GM12878 (cell line): Measurements from ENCODE around the gene SERPINH1. TPM values are rescaled to one million over a fixed set of nuclear protein-coding genes. Genes with fewer than 3 reads are reported as not detected.
A peak's percentile ranks its signal among the peaks of the same experiment; 100 is the strongest.

Experiments used
- ASH2L ChIP-seq: fragments of 300-600, 200-600 bp; sonication (generic); IDR thresholded peaks from 2 replicates; pipeline ENCODE4 v1.6.1; 2017; ENCODE audit warnings: low read depth, mild to moderate bottlenecking, borderline replicate concordance
- BCL11A ChIP-seq: IDR thresholded peaks from 2 replicates; pipeline ENCODE4 v1.6.1; 2011; ENCODE audit warnings: low read depth, low read length
- EGR1 ChIP-seq, 2 experiments: IDR thresholded peaks; 1 replicate in 1 of 2; 2 replicates in 1 of 2; pipeline ENCODE4 v1.6.1; 2011 to 2012; ENCODE audit warnings: low read depth in 2 of 2, low read length in 2 of 2, borderline replicate concordance in 1 of 2, mild to moderate bottlenecking in 1 of 2, moderate library complexity in 1 of 2
- ESRRA ChIP-seq: IDR thresholded peaks from 2 replicates; pipeline ENCODE4 v1.6.1; 2012; ENCODE audit warnings: mild to moderate bottlenecking, low read length, improper control_type of control experiment
- FOXM1 ChIP-seq: IDR thresholded peaks from 2 replicates; pipeline ENCODE4 v1.6.1; 2012; ENCODE audit warnings: low read depth, mild to moderate bottlenecking, inconsistent platforms, low read length, moderate library complexity
- GATAD2B ChIP-seq: fragments of 450-650 bp; conservative IDR thresholded peaks from 2 replicates; pipeline ENCODE4 v1.6.1; 2017; ENCODE audit warnings: low read depth, mild to moderate bottlenecking, moderate library complexity
- IRF5 ChIP-seq: fragments of 450-650 bp; IDR thresholded peaks from 2 replicates; pipeline ENCODE4 v1.6.1; 2017; ENCODE audit warnings: borderline replicate concordance
- MYB ChIP-seq: fragments of 150-350 bp; IDR thresholded peaks from 2 replicates; pipeline ENCODE4 v1.6.1; 2014; ENCODE audit warnings: mild to moderate bottlenecking, low read depth, low read length, borderline replicate concordance
- NBN ChIP-seq: fragments of 450-650 bp; IDR thresholded peaks from 2 replicates; pipeline ENCODE4 v1.6.1; 2016
- NR2C2 ChIP-seq: IDR thresholded peaks from 2 replicates; pipeline ENCODE4 v1.6.1; 2011; ENCODE audit warnings: borderline replicate concordance, low read depth; ENCODE audit not compliant: control insufficient read depth, insufficient read length
- RAD51 ChIP-seq: fragments of 450-650 bp; IDR thresholded peaks from 2 replicates; pipeline ENCODE4 v1.6.1; 2016; ENCODE audit warnings: moderate library complexity, mild to moderate bottlenecking, inconsistent platforms
- RCOR1 ChIP-seq: conservative IDR thresholded peaks from 2 replicates; pipeline ENCODE4 v1.6.1; 2012; ENCODE audit warnings: low read depth, low read length, improper control_type of control experiment
- RELB ChIP-seq: fragments of 450-650 bp; IDR thresholded peaks from 2 replicates; pipeline ENCODE4 v1.6.1; 2017; ENCODE audit warnings: low read depth, mild to moderate bottlenecking, moderate library complexity
- SREBF2 ChIP-seq: IDR thresholded peaks from 2 replicates; pipeline ENCODE4 v1.6.1; 2012; ENCODE audit warnings: mild to moderate bottlenecking, low read length
- STAT1 ChIP-seq: fragments of 450-650 bp; conservative IDR thresholded peaks from 2 replicates; pipeline ENCODE4 v1.6.1; 2014; ENCODE audit warnings: antibody characterized with exemption, mild to moderate bottlenecking
- TBL1XR1 ChIP-seq: IDR thresholded peaks from 2 replicates; pipeline ENCODE4 v1.6.1; 2012; ENCODE audit warnings: low read depth, low read length, improper control_type of control experiment
- USF2 ChIP-seq: IDR thresholded peaks from 2 replicates; pipeline ENCODE4 v1.6.1; 2011; ENCODE audit warnings: low read depth, low read length, improper control_type of control experiment, borderline replicate concordance
- YY1 ChIP-seq: IDR thresholded peaks from 2 replicates; pipeline ENCODE4 v1.6.1; 2011; ENCODE audit warnings: low read depth, mild to moderate bottlenecking, low read length
- ZBTB33 ChIP-seq: fragments of 450-650 bp; IDR thresholded peaks from 2 replicates; pipeline ENCODE4 v1.6.1; 2017; ENCODE audit warnings: mild to moderate bottlenecking
- ZNF274 ChIP-seq: IDR thresholded peaks from one replicate; pipeline ENCODE4 v1.8.0; 2011; ENCODE audit not compliant: insufficient read length, insufficient read depth
- ZNF687 ChIP-seq: fragments of 450-650 bp; IDR thresholded peaks from 2 replicates; pipeline ENCODE4 v1.6.1; 2017; ENCODE audit warnings: mild to moderate bottlenecking, moderate library complexity
- polyA plus RNA-seq, 11 experiments: library from polyadenylated mRNA; depleted of rRNA in 4 of 11; unstranded in 6 of 11; stranded (reverse) in 5 of 11; fragments of >200 nt; fragmentation: Nextera tagmentation in 4 of 11; fragmentation: Illumina TruSeq in 1 of 11; extraction: Ambion mirVana in 4 of 11; extraction: Trizol in 1 of 11; gene quantifications; 1 replicate in 1 of 11; 2 replicates in 10 of 11; pipeline versions ENCODE4 v1.2.1 to v1.2.3, GENCODE V29; 2011 to 2016; ENCODE audit warnings: inconsistent platforms in 2 of 11, missing spikeins in 2 of 11, low read depth in 1 of 11
- total RNA-seq, 4 experiments: library from RNA; depleted of rRNA in 3 of 4; stranded (reverse); fragments of >200 nt in 3 of 4; fragmentation: Illumina TruSeq in 1 of 4; extraction: Trizol in 1 of 4; gene quantifications; 2 replicates each; pipeline versions ENCODE4 v1.2.1 to v1.2.3, GENCODE V29; 2013 to 2021

Gene SERPINH1
- total and polyA plus RNA-seq, 10 of the 15 experiments (the other 5 are each of a cell fraction or from before 2014, with no cell fraction given), result 0.34 to 19.8 (median 13.7) TPM

GRCh38 chr11:75582895-75583717, 21.1 kb downstream of the SERPINH1 start (continued):
- TF ChIP-seq STAT1, result no peak
- TF ChIP-seq YY1, result no peak
- no peak for TF ChIP-seq ZBTB33
- no peak for TF ChIP-seq IRF5
- no peak for TF ChIP-seq RELB
- no peak for TF ChIP-seq ASH2L
- TF ChIP-seq ZNF274, result no peak
- no peak for TF ChIP-seq SREBF2
- no peak for TF ChIP-seq EGR1 (IDR thresholded peaks at IDR 0.05; ENCODE audit: borderline replicate concordance in 1 of 2, low read depth in 2 of 2, low read length in 2 of 2)
- TF ChIP-seq RCOR1, result no peak
- peak; percentile 39; the same call in 1 of the 2 replicates for TF ChIP-seq GATAD2B
- no peak for TF ChIP-seq ESRRA
- TF ChIP-seq BCL11A, result no peak
- no peak for TF ChIP-seq MYB
- no peak for TF ChIP-seq USF2
- no peak for TF ChIP-seq NR2C2
- peak; percentile 56; the same call in 1 of the 2 replicates for TF ChIP-seq ZNF687
- TF ChIP-seq FOXM1, result no peak
- no peak for TF ChIP-seq TBL1XR1
- TF ChIP-seq RAD51, result no peak
- 0 out of 2 replicates have a peak, but pooled peaks have one; percentile 52 for TF ChIP-seq NBN
